HG02884 (cell line): ENCODE results near the gene OSBP.
"Not testable (repeated sequence)": the region's sequence is repeated elsewhere in the genome, so short reads cannot be mapped to it uniquely, and the experiment has no call there.

Experiments
- ATAC-seq: cut with Tn5 transposase; IDR thresholded peaks from one replicate; pipeline ENCODE4 v1.9.1; 2021; ENCODE audit warnings: mild to moderate bottlenecking, moderate library complexity; ENCODE audit not compliant: unreplicated experiment

Gene OSBP

GRCh38 chr11:59556115-59556916 is 59.3 kb downstream of the OSBP start:
- ATAC-seq: no peak

DNA sequence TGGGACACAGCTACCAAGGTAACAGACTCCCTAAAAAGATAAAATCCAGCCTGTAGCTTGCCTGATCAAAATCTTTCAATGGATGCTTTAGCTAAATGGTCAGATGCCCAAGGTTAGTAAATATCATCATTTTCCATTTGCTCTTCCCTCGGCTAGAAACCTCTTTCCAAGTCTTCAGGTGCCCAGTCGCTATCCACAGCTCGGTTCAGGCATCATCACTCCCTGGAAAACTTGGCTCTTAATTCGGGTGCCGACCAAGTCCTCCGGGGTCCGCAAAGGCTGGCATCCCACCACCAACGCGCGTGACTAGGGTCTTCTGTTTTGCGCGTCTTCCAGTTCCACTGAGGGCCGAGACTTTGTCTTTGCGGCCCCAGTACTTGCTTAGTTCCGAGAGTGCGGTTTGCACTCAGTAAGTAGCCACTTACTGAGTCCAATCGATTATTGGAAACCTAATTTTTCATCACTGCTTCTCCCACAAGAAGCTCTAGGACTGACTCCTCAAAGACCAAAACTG is 59.9 kb downstream of the OSBP start:
- no peak for ATAC-seq

- ATAC-seq: no peak
These were observed 62.3 kb downstream of the OSBP start for GRCh38 chr11:59553323-59553722.

- ATAC-seq: no peak
These were observed 62.7 kb downstream of the OSBP start for GRCh38 chr11:59552844-59553243.

- ATAC-seq: no peak
These were observed 63.7 kb downstream of the OSBP start for GRCh38 chr11:59551659-59552521.

GRCh38 chr11:59550842-59551658 is 64.5 kb downstream of the OSBP start:
- peak; percentile 25 for ATAC-seq

DNA sequence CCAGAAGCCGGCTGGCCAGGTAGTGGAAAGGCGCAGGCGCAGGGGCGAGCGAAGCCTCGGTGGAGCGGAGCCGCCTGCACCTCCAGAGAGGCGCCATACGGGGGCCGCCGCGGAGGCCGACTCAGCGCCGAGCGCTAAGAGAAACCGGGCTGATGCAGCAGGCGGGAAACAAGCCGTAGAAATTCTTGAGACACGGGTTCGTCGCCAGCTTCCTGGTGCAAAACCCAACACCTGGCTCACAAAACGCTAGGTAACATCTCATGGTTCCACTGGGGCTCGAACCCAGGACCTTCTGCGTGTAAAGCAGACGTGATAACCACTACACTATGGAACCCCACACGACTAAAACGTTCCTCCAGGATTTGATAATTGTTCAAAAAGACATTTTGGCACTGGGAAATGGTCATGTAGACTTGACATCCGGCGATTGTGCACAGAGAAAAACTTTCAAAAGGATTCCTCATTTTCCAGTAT is 65.2 kb downstream of the OSBP start:
- peak; percentile 90 for ATAC-seq

- ATAC-seq: no peak
These were observed 67.3 kb downstream of the OSBP start for GRCh38 chr11:59548309-59548656.

DNA sequence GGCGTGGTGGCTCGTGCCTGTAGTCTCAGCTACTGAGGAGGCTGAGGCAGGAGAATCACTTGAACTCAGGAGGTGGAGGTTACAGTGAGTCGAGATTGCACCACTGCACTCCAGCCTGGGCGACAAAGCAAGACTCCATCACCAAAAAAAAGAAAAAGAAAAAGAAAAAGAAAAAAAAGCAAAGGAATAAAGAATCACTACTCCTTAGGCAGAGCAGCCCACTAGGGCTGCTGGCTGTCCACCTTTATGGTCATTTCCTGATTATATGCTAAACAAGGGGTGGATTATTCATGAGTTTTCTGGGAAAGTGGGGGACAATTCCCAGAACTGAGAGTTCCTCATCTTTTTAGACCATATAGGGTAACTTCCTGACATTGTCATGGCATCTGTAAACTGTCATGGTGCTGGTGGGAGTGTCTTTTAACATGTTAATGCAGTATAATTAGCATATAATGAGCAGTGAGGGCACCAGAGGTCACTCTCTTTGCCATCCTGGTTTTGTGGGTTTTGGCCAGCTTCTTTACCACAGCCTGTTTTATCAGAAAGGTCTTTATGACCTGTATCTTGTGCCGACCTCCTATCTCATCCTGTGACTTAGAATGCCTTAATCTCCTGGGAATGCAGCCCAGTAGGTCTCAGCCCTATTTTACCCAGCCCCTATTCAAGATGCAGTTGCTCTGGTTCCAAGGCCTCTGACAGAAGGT is 67.8 kb downstream of the OSBP start:
- ATAC-seq: not testable (repeated sequence)

GRCh38 chr11:59545179-59546020 is 70.2 kb downstream of the OSBP start:
- ATAC-seq: no peak

DNA sequence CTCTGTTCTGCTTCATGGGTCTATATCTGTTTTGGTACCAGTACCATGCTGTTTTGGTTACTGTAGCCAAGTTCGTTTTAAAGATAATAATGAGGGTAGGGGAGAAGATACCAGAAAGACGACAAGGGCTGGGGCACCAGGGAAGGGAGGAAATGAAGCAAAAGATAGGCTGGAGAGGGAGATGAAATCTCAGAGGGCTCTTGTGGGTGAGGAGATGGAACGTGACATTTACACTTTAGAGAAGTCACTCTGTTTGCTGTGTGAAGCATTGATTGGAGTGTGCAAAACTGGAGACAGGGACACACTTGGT is 70.8 kb downstream of the OSBP start:
- no peak for ATAC-seq

- ATAC-seq: not testable (repeated sequence)
These were observed 71.9 kb downstream of the OSBP start for GRCh38 chr11:59543713-59544112.

DNA sequence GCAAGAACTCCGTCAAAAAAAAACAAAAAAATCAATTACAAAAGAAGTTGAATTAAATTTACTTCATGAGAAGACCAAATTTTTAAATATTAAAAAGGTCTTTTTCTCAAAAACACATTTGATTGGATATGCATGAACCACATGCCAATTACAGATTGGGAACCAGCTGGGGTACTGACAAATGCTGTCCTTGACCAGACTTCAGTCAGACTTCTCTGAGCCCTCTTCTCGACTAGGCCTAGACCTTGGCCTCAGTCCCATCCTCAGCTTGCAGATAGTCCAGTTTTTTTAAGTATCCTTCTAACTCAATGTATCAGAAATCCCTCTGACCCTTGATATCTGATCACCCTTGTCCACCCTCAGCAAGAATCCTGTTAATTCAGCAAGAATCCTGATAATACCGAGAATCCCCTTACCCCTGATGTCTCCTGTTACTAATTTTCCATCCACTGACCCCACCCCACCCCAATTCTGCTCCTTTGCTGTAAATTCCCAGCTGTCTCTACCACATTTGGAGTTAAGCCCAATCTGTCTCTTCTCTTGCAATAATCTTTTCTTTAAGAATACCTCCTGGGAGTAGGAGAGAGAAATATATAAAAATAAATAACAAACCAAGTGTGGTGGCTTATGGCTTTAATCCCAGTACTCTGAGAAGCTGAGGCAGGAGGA is 73.3 kb downstream of the OSBP start:
- no peak for ATAC-seq

- no peak for ATAC-seq
These were observed 80.9 kb downstream of the OSBP start for GRCh38 chr11:59534676-59535075.

DNA sequence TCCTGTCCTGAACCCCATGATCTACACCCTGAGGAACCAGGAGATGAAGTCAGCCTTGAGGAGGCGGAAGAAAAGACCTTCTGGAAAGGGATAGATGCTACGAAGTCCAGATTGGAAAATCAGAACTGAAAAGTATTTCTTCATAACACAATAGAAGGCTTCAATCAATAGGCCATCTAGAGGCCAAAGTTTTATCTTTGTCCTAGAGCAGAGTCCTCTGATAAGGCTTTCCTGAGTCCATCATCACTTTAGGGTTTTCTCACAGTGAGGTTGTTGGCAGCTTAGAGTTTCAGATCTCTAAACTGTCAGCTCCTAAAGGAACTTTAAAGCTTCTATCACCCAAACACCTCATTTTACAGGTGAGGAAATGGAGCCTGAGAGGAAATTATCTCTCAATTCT is 83.0 kb downstream of the OSBP start:
- no peak for ATAC-seq

DNA sequence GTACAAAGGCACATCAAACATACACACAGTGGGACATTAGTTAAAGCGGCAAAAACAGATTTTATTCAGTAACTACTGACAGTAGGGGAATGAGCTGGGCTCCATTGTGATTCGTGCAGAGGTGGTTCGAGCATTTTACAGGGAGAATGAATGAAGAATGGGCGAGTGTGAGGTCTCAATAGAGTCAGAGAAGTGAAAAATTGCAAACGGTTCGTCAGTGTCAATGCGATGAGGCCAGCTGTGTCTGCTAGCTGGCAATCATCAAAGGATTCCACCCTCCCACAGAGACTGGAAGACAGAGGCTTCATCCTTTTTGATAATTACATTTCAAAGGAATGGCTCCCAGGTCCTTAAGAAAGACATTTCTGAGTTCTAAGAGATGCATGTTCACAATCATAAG is 86.9 kb downstream of the OSBP start:
- no peak for ATAC-seq
